ENCODE measurements around the gene FA2H. TPM values are rescaled to one million over a fixed set of nuclear protein-coding genes. Genes with fewer than 3 reads are reported as not detected.

Gene FA2H
- total and polyA plus RNA-seq, 10 of the 15 experiments (the other 5 are each of a cell fraction or from before 2014, with no cell fraction given): 0.05 to 0.73 (median 0.51) TPM; not detected in 3

DNA sequence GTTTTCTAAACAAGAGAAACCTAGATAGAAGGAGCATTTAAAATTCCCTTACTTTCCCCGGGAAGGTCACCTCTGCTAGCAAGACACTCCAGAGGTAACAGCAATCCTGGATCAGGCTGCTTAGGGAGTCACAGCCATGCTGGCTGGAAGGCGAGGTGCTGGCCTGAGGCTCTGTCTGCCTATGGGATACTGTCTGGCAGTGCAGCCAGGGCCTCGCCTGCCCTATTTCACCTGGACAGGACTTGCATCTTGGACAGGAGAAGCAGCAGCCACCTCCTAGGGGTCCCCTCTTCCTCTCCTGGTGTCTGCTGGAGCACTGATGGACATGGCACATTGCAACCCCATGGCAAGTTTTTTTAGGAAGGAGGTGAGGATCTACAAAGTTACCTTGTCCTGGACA lies 15.1 kb downstream of the FA2H start:
- no peaks in the 10 kb centered on the region for H4K20me1 ChIP-seq (ENCODE audit: control insufficient read depth, insufficient read depth)
- ChIA-PET POLR2A (interaction anchor here (0.5 kb wide), 1 partner anchor 735 kb away, joined by 3 read pairs; no protein-coding TSS in a partner anchor), RAD21 (ENCODE audit: unreplicated experiment) (no interaction called here), SMC1A (ENCODE audit: uncharacterized antibody, unreplicated experiment) (no interaction called here), CTCF (no interaction called here)
- 97% methylated on average over 3 of the region's 3 CpGs for WGBS (ENCODE audit: insufficient coverage, insufficient replicate concordance, low lambda C conversion rate, missing lambda C conversion rate)
- H3K9me3 ChIP-seq (replicated peaks; ENCODE audit: control insufficient read depth, insufficient read depth, low read length): no peaks in the 10 kb centered on the region
- FAIRE-seq (no peak), DNase-seq (ENCODE audit: low read depth, low spot score) (no peak), ATAC-seq (peak; percentile 14; the same call in 2 of the 3 replicates)
- no peak overlapping the region for H3K27ac ChIP-seq (ENCODE audit: control insufficient read depth, insufficient read depth)
- no peaks in the 10 kb centered on the region for H3K36me3 ChIP-seq (ENCODE audit: control insufficient read depth in 2 of 2, insufficient read depth in 2 of 2, low read length in 1 of 2)
- H3K27me3 ChIP-seq (replicated peaks in 1 of 2; ENCODE audit: control insufficient read depth in 2 of 2, insufficient read depth in 2 of 2, low read length in 1 of 2): no peaks in the 10 kb centered on the region; a peak in 1 of 4 replicates
- no TSS peak for BruUV-seq (replicated peaks)
- in situ Hi-C loops (cut with MboI) (no loop called here), intact Hi-C loops (cut with micrococcal nuclease; ENCODE audit: unreplicated experiment) (no loop called here)
- no peak overlapping the region for H3K4me3 ChIP-seq
- H2AFZ ChIP-seq (ENCODE audit: control insufficient read depth, low read depth, low read length): no peak overlapping the region
- no peaks in the 10 kb centered on the region for H3K4me1 ChIP-seq (ENCODE audit: control insufficient read depth, insufficient read depth, low read length)
- no peak overlapping the region for H3K4me2 ChIP-seq (ENCODE audit: control insufficient read depth, insufficient read depth)
- H3K9ac ChIP-seq (ENCODE audit: control insufficient read depth, insufficient read depth, low read length): no peak overlapping the region
- no peaks in the 10 kb centered on the region for H3K79me2 ChIP-seq (ENCODE audit: control insufficient read depth, insufficient read depth, low read length)
- no peak for TF ChIP-seq BCLAF1 (IDR thresholded peaks at IDR 0.05)
- no peak for TF ChIP-seq USF2 (IDR thresholded peaks at IDR 0.05; ENCODE audit: borderline replicate concordance, low read depth, low read length)
- TF ChIP-seq, protein P1, sequence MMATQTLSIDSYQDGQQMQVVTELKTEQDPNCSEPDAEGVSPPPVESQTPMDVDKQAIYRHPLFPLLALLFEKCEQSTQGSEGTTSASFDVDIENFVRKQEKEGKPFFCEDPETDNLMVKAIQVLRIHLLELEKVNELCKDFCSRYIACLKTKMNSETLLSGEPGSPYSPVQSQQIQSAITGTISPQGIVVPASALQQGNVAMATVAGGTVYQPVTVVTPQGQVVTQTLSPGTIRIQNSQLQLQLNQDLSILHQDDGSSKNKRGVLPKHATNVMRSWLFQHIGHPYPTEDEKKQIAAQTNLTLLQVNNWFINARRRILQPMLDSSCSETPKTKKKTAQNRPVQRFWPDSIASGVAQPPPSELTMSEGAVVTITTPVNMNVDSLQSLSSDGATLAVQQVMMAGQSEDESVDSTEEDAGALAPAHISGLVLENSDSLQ (IDR thresholded peaks at IDR 0.05): no peak
- no peak for TF ChIP-seq CEBPB (IDR thresholded peaks at IDR 0.05; ENCODE audit: borderline replicate concordance in 1 of 2, low read depth in 2 of 2, low read length in 2 of 2)
- TF ChIP-seq ATF2 (IDR thresholded peaks at IDR 0.05; ENCODE audit: low read length): no peak
- TF ChIP-seq STAT3 (IDR thresholded peaks at IDR 0.05; ENCODE audit: low read depth, low read length): no peak
- TF ChIP-seq, protein P2, sequence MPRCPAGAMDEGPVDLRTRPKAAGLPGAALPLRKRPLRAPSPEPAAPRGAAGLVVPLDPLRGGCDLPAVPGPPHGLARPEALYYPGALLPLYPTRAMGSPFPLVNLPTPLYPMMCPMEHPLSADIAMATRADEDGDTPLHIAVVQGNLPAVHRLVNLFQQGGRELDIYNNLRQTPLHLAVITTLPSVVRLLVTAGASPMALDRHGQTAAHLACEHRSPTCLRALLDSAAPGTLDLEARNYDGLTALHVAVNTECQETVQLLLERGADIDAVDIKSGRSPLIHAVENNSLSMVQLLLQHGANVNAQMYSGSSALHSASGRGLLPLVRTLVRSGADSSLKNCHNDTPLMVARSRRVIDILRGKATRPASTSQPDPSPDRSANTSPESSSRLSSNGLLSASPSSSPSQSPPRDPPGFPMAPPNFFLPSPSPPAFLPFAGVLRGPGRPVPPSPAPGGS (IDR thresholded peaks at IDR 0.05; ENCODE audit: borderline replicate concordance, insufficient read depth, low read depth, low read length, poor library complexity, severe bottlenecking): no peak
- TF ChIP-seq MTA3 (IDR thresholded peaks at IDR 0.05; ENCODE audit: borderline replicate concordance, low read length): no peak
- no peak for TF ChIP-seq NKRF (conservative IDR thresholded peaks at IDR 0.05)
- no peak for TF ChIP-seq ASH2L (IDR thresholded peaks at IDR 0.05; ENCODE audit: borderline replicate concordance, low read depth)
- no peak for TF ChIP-seq CBX5 (IDR thresholded peaks at IDR 0.05; ENCODE audit: low read depth)
- no peak for TF ChIP-seq POU2F2 (IDR thresholded peaks at IDR 0.05; ENCODE audit: borderline replicate concordance, low read depth, low read length)
- TF ChIP-seq, protein P3, sequence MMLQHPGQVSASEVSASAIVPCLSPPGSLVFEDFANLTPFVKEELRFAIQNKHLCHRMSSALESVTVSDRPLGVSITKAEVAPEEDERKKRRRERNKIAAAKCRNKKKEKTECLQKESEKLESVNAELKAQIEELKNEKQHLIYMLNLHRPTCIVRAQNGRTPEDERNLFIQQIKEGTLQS (IDR thresholded peaks at IDR 0.05; ENCODE audit: borderline replicate concordance, extremely low read depth, low read depth, low read length): no peak
